Fibroblast of skin of abdomen (primary cell): ENCODE measurements around the gene MIPEP.

ENCODE experiments used
- DNase-seq: peaks from one replicate; pipeline ENCODE4 v3.0.0-alpha.2; 2013

Gene MIPEP

GRCh38 chr13:23851106-23851505 lies 38.1 kb downstream of the MIPEP start:
- peak; percentile 56 for DNase-seq

- DNase-seq: no peak
Observed at GRCh38 chr13:23850134-23850533, 39.1 kb downstream of the MIPEP start.

GRCh38 chr13:23849670-23850069 lies 39.5 kb downstream of the MIPEP start:
- no peak for DNase-seq

- DNase-seq: no peak
Observed at GRCh38 chr13:23848646-23849141, 40.5 kb downstream of the MIPEP start.

GRCh38 chr13:23848019-23848418 lies 41.2 kb downstream of the MIPEP start:
- DNase-seq: peak; percentile 33

- DNase-seq: no peak
Observed at GRCh38 chr13:23847497-23847896, 41.7 kb downstream of the MIPEP start.

- DNase-seq: no peak
Observed at GRCh38 chr13:23845105-23845725, 44.0 kb downstream of the MIPEP start.

GRCh38 chr13:23844132-23844531 lies 45.1 kb downstream of the MIPEP start:
- no peak for DNase-seq

- DNase-seq: no peak
Observed at GRCh38 chr13:23843436-23843835, 45.8 kb downstream of the MIPEP start.

GRCh38 chr13:23842406-23842805 lies 46.8 kb downstream of the MIPEP start:
- no peak for DNase-seq

- DNase-seq: no peak
Observed at GRCh38 chr13:23833733-23834611, 55.2 kb downstream of the MIPEP start.

GRCh38 chr13:23828866-23829265 lies 60.3 kb downstream of the MIPEP start:
- peak; percentile 67 for DNase-seq

- DNase-seq: no peak
Observed at GRCh38 chr13:23828086-23828485, 61.1 kb downstream of the MIPEP start.

- no peak for DNase-seq
Observed at GRCh38 chr13:23825179-23825578, 64.0 kb downstream of the MIPEP start.

GRCh38 chr13:23824371-23824770 lies 64.8 kb downstream of the MIPEP start:
- no peak for DNase-seq

- no peak for DNase-seq
Observed at GRCh38 chr13:23822252-23822824, 66.9 kb downstream of the MIPEP start.

- no peak for DNase-seq
Observed at GRCh38 chr13:23820530-23820929, 68.7 kb downstream of the MIPEP start.

- DNase-seq: no peak
Observed at GRCh38 chr13:23817830-23818229, 71.4 kb downstream of the MIPEP start.

GRCh38 chr13:23817136-23817535 lies 72.1 kb downstream of the MIPEP start:
- DNase-seq: no peak

GRCh38 chr13:23813635-23814034 lies 75.6 kb downstream of the MIPEP start:
- DNase-seq: no peak

GRCh38 chr13:23811366-23812062 lies 77.7 kb downstream of the MIPEP start:
- DNase-seq: no peak

- no peak for DNase-seq
Observed at GRCh38 chr13:23810685-23811240, 78.4 kb downstream of the MIPEP start.

- DNase-seq: no peak
Observed at GRCh38 chr13:23808803-23809202, 80.4 kb downstream of the MIPEP start.
